Erythroblast (primary cell): Measurements from ENCODE around the gene INPP5K.

Experiments
- GATA1 ChIP-seq: IDR thresholded peaks from 2 replicates; pipeline ENCODE4 v1.6.1; 2011; ENCODE audit warnings: low read depth, mild to moderate bottlenecking, control low read depth, low read length, moderate library complexity
- POLR2A ChIP-seq: IDR thresholded peaks from 2 replicates; pipeline ENCODE4 v1.6.1; 2011; ENCODE audit warnings: mild to moderate bottlenecking, low read length

DNA sequence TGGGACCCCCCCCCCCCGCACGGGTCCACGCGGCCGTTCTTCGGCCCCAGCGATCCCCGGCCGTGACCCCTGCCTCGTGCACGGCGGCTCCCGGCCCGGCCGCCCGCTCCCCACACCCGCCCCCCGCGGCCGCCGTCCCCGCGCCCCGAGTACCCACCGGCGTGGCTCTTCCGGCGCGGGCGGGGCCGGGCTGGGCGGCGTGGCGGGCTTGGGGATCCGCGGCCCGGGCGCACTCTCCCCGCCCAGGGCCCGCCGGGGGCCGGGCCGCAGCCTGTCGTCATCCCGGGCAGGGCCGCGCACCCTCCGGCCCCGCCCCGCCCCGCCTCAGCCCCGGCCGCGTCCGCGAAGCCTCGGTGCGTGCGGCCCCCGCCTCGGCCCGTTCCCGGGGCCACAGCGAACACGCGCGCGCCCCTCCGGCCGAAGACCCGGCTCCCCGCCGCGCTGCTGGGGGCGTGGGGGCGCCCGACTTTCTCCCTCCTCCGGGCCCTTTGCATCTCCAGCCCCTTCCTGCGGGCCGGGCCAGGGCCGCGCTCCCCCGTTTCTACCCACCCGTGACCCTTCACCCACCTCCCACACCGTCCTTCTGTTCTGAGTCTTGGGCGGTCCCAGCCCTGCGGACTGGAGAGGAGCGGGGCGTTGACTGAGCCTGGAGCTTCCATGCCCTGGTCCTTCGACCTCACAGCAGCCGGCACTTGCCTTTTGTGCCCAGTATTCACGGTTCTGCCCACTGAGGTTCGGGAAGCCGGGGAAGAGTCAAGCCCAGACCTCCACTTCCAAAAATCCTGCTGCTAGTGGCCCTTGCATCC lies 24.8 kb downstream of the INPP5K start:
- TF ChIP-seq POLR2A (no peak), GATA1 (no peak)
